T47D (cell line): Measurements from ENCODE around the gene ZNF84.

Experiments used
- DNase-seq, 2 experiments: peaks; one replicate each; pipeline versions ENCODE4 v3.0.0 to v3.0.0-alpha.2; 2011 to 2012; ENCODE audit warnings: low read depth in 1 of 2, low spot score in 1 of 2
- JUND ChIP-seq: IDR thresholded peaks from 2 replicates; pipeline ENCODE4 v1.6.1; 2012; ENCODE audit warnings: low read depth
- in situ Hi-C: cut with HindIII; loops from 2 replicates; pipeline ENCODE4 v1.10.0; 2016; ENCODE audit warnings: low sequenced_read_pairs, low pct_unique_long_range_greater_than_20kb

The ZNF84 gene

DNA sequence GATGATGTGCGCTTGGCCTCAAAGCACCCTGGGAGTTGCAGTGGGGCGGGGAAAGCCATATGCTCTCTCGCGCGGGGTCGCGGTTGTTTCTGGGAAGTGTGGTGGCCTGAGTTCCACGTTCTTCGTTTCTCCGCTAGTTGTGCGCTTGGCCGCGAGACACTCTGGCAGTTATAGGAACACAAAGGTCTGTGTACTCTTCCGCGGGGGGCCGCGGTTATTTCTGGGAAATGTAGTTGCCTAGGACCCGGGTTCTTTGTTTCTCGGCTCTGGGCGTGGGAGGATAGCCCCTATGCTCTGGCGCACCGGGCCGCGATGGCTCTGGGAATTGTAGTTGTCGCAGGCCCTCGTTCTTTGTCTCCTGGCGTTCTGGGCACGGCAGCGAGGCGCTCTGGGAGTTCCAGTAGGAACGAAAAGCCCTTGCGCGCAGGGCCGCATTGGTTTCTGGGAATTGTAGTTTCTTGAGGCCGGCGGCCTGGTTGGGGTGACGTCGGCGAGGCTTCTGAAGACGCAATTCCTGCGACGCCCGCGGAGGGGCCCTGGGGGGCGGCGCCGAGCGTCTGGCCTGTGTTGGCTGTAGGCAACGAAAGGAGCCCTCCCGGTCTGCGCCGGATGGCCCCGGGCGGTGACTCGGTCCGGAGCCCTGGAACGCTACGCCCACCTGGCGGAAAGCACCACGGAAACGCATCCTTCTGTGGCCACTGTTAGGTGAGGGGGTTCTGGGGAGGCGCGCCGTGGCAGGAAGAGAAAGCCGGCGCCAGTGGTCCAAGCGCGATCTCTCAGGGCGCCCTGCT lies 43.3 kb downstream of the ZNF84 start, which contains the start of gene ZNF140:
ZNF140 (plus strand) TSS at position 556 of the 791 bp plus-strand sequence. CDS start 398 bp downstream, outside the sequence.
- TF ChIP-seq JUND, result no peak
- in situ Hi-C loops, result no loop called here

DNA sequence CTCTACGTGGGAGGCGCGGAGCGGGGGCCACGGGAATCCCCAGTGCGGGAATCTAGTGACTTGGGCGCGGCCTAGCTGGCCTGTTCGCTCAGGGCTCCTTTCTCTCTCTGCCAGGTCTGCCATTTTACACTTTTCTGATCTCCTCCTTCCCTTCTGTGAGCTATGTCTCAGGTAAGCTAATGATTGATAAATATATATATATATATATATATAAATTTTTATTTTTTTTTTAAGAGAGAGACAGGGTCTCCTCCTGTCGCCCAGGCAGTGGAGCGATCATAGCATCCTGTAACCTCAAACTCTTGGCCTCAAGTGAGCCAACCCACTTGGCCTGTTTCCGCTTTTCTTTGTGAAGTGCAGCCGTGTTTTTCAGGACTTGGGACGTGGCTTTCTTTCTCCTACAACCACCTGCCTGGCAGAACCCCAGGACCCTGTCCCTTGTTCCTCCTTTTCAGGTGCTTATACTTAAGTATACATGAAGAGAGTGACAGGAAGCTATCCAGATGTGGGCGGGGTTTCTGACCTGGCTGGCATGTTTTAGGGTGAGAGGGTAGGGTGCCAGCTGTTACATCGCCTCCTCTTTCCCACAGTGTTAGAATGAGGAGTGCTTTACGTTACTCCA lies 44.0 kb downstream of the ZNF84 start:
- TF ChIP-seq JUND, result no peak
- DNase-seq, result peak in 1 of 2 experiments; percentile 38
- in situ Hi-C loops, result no loop called here

More for the DNA sequence above, 43.3 kb downstream of the ZNF84 start, which contains the start of gene ZNF140:
- peak; percentile 71 to 99 for DNase-seq

DNA sequence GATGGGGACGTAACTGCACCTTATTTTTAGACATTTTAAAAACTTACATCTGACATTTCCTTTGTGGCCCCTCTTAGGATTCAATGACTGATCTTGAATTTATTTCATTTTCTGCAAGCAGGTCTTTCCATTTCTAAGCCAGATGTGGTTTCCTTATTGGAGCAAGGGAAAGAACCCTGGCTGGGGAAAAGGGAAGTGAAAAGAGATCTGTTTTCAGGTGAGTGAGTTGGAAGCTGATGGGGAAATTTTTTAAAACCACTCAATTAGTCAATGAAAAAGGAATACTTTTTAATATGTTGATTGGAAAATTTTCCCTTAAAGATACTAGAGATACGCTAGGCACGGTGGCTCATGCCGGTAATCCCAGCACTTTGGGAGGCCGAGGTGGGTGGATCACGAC lies 46.0 kb downstream of the ZNF84 start:
- in situ Hi-C loops, result no loop called here
- no peak for TF ChIP-seq JUND
- no peak for DNase-seq

DNA sequence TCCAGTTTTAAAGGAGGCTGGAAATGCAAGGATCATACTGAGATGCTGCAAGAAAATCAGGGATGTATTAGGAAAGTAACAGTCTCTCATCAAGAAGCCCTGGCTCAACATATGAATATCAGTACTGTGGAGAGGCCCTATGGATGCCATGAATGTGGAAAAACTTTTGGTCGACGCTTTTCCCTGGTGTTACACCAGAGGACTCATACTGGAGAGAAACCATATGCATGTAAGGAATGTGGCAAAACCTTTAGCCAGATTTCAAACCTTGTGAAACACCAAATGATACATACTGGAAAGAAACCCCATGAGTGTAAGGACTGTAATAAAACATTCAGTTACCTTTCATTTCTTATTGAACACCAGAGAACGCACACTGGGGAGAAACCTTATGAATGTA lies 68.3 kb downstream of the ZNF84 start:
- no peak for TF ChIP-seq JUND
- DNase-seq, result no peak
- in situ Hi-C loops, result no loop called here

DNA sequence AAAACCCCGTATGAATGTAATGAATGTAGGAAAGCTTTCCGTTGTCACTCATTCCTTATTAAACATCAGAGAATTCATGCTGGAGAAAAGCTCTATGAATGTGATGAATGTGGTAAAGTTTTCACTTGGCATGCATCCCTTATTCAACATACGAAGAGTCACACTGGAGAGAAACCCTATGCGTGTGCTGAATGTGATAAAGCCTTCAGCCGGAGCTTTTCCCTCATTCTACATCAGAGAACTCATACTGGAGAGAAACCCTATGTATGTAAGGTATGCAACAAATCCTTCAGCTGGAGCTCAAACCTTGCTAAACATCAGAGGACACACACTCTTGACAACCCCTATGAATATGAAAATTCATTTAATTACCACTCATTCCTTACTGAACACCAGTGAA lies 68.9 kb downstream of the ZNF84 start:
- in situ Hi-C loops, result no loop called here
- no peak for TF ChIP-seq JUND
- peak in 1 of 2 experiments; percentile 53 for DNase-seq

- in situ Hi-C loops, result no loop called here
- no peak for DNase-seq
- TF ChIP-seq JUND, result no peak
These were observed 69.8 kb downstream of the ZNF84 start for GRCh38 chr12:133107121-133107520.

DNA sequence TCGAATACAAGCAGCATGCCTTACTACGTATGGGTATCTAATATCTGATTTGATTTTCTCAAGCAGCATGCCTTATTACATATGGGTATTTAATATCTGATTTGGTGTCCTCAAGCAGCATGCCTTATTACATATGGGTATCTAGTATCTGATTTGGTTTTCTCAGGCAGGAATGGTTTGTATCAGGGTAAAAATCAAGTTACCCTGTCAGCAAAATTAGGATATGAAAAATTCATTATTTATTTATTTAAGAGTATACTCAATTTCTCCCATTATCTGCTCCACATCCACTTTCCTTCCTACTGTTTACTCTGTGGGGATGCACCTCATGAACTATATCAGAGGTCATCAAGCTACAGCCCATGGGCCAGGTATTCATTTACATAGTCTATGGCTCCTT lies 70.8 kb downstream of the ZNF84 start:
- DNase-seq, result no peak
- in situ Hi-C loops, result no loop called here
- no peak for TF ChIP-seq JUND
